ENCODE data around the gene TCEAL1.

GRCh38 chrX:103608306-103608963, 20.3 kb upstream of the TCEAL1 start:
- no peak for TF ChIP-seq CTCF (conservative IDR thresholded peaks at IDR 0.05; ENCODE audit: low read length)
- no peak for TF ChIP-seq EZH2phosphoT487 (IDR thresholded peaks at IDR 0.05; ENCODE audit: borderline replicate concordance, low read depth, low read length)

Data from OCI-LY7 (cell line).